Measurements from ENCODE around the gene HPGD. TPM values are rescaled to one million over a fixed set of nuclear protein-coding genes. Genes with fewer than 3 reads are reported as not detected.

The HPGD gene
- total and polyA plus RNA-seq, 2 of the 8 experiments (the other 6 are each of a cell fraction or from before 2014, with no cell fraction given) = 1.1 to 1.3 TPM

GRCh38 chr4:174537634-174538033, 15.3 kb upstream of the HPGD start (continued):
- TF ChIP-seq HDAC2 (IDR thresholded peaks at IDR 0.05; ENCODE audit: borderline replicate concordance in 1 of 2, low read depth in 2 of 2, low read length in 2 of 2) (no peak), SP2 (IDR thresholded peaks at IDR 0.05; ENCODE audit: low read length) (no peak), PHF8 (conservative IDR thresholded peaks at IDR 0.05; ENCODE audit: low read depth, low read length) (no peak)
